ENCODE data around the gene ZAP70. TPM values are rescaled to one million over a fixed set of nuclear protein-coding genes. Genes with fewer than 3 reads are reported as not detected.
"Not testable (repeated sequence)": the region's sequence is repeated elsewhere in the genome, so short reads cannot be mapped to it uniquely, and the experiment has no call there.

ZAP70 gene
- total RNA-seq (1 to 10 TPM; 4.3 to 7.5 TPM), polyA plus RNA-seq (1 to 10 TPM; 1.3 to 2.8 TPM)
- long read RNA-seq, donor 1, partial matches to known transcripts = 1 of 1 reads
- long read RNA-seq, donor 1, other reads (novel, unspliced or antisense) = 0 of 1 reads
- long read RNA-seq, donor 2, partial matches to known transcripts = 1 of 2 reads
- long read RNA-seq, donor 2, other reads (novel, unspliced or antisense) = 1 of 2 reads

DNA sequence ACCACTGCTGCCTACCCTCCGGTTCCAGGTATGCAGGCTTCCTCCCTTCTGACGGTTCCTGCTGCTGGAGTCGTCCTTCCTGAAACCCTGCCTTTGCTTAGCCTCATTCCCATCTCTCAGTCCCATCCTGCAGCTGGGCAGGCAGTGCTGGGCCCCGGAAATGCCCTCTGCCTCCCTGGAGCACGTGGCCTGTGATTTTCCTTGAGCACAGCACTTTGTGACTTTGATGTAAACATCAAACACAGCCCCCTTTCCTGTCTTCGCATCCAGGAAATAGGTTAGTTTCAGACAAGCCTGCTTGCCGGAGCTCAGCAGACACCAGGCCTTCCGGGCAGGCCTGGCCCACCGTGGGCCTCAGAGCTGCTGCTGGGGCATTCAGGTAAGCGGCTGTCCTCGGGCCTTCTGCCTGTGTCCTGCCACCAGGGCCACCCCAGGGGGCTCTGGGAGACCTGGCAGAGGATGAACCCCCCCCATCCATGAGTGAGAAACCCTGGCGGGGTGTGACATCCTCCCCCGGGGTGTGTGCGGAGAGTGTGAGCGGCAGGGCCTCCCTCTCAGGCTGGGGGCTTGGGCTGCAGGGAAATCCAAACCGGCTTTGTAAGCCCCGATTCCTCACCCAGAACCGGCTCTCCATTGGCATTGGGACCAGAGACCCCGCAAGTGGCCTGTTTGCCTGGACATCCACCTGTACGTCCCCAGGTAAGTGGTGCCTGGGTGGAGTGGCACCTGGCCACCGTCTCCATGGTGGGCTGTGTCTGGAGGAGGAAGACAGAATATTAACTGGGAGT is at the start of gene ZAP70:
ZAP70 (plus strand) TSS at position 281 of the 788 bp plus-strand sequence. CDS start 10,461 bp downstream, outside the sequence.
- H3K4me1 ChIP-seq (ENCODE audit: control insufficient read depth in 1 of 2, insufficient read depth in 2 of 2, low read length in 2 of 2) = no peaks in the 10 kb centered on the region
- 86 to 87% methylated on average over 21 of the region's 21 CpGs for WGBS, 2 donors
- DNase-seq = peak in 1 of 2 donors; percentile 51
- ATAC-seq (ENCODE audit: low FRiP score) = no peak
- H3K36me3 ChIP-seq (ENCODE audit: control insufficient read depth in 1 of 2, insufficient read depth in 2 of 2, low read length in 1 of 2) = no peaks in the 10 kb centered on the region
- H3K27me3 ChIP-seq (ENCODE audit: control insufficient read depth in 1 of 2, insufficient read depth in 2 of 2, low read length in 1 of 2) = no peaks in the 10 kb centered on the region
- no peak within 1 kb of the TSS for H3K27ac ChIP-seq (ENCODE audit: low read depth in 1 of 2, low read length in 2 of 2)
- no peak within 1 kb of the TSS for H3K4me3 ChIP-seq (ENCODE audit: low read length in 2 of 2)
- intact Hi-C loops (cut with DNase I) = no loop called here
- no peaks in the 10 kb centered on the region for H3K9me3 ChIP-seq (ENCODE audit: control insufficient read depth, low read length)

DNA sequence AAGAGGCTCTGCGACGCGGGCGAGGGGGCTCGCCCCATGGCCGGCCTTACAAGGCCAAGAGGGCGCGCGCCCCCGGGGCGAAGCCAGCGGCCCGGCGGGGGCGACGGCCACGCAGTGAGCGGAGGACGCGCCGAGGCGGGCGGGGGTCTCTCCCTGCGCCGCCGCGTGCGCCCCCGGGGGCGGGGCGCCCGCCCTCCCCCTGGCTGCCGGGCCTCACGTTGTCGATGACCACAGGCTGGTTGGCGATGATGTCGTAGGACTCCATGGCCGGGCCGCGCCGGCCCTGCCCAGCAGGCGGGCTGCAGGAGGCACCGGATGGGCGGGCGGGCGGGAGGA is 49.8 kb upstream of the ZAP70 start:
- H3K9me3 ChIP-seq (ENCODE audit: control insufficient read depth, low read length) = no peaks in the 10 kb centered on the region
- H3K27me3 ChIP-seq (ENCODE audit: control insufficient read depth in 1 of 2, insufficient read depth in 2 of 2, low read length in 1 of 2) = no peaks in the 10 kb centered on the region
- no peak for ATAC-seq (ENCODE audit: low FRiP score)
- intact Hi-C loops (cut with DNase I) = loop anchor here in 1 of 2 donors (2.0 kb wide), 1 partner anchor 17 kb away; the partner anchor contains the start of gene COX5B
- DNase-seq = no peak
- no peaks in the 10 kb centered on the region for H3K36me3 ChIP-seq (ENCODE audit: control insufficient read depth in 1 of 2, insufficient read depth in 2 of 2, low read length in 1 of 2)
- peak overlapping the region; percentile 80 to 85 for H3K27ac ChIP-seq (ENCODE audit: low read depth in 1 of 2, low read length in 2 of 2)
- WGBS, 2 donors = 0 to 1% methylated on average over 21 to 46 of the region's 46 CpGs
- H3K4me1 ChIP-seq (ENCODE audit: control insufficient read depth in 1 of 2, insufficient read depth in 2 of 2, low read length in 2 of 2) = no peaks in the 10 kb centered on the region
- H3K4me3 ChIP-seq (ENCODE audit: low read length in 2 of 2) = peak overlapping the region; percentile 77 to 81

DNA sequence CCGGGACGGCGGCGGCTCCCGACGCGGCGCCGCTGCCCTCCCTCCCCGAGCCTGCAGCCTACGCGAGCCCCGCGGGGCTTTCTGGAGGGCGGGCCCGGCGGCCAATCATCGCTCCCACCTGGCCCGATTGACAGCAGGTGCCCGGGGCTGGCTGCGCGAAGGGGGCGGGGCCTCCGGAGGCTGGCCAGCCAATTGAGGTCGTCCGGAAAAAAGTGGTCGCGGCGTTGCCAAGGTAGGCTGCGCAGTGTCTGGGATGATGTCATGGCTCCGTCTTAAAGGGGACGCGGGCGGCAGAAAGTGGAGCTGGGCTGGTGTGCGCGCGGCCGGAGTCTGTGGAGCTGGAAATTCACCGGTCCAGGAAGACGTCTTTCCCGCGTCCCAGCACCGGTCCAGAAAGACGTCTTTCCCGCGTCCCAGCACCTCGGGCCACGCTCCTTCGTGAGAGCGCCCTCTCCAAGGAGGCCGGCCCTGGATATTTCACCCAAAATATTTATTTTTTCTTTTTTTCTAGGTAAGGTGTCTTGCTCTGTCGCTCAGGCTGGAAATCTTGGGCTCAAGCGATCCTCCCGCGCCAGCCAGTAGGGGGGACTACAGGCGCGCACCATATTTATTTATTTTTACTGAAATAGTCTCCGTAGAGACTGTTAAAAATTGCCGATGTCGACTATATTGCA is 49.3 kb upstream of the ZAP70 start, which contains the start of gene ACTR1B:
ACTR1B (minus strand) TSS at position 83 of the 674 bp plus-strand sequence. CDS start 154 bp downstream, outside the sequence.
- no peaks in the 10 kb centered on the region for H3K4me1 ChIP-seq (ENCODE audit: control insufficient read depth in 1 of 2, insufficient read depth in 2 of 2, low read length in 2 of 2)
- H3K4me3 ChIP-seq (ENCODE audit: low read length in 2 of 2) = peak within 1 kb of the TSS; percentile 77 to 81
- no peaks in the 10 kb centered on the region for H3K27me3 ChIP-seq (ENCODE audit: control insufficient read depth in 1 of 2, insufficient read depth in 2 of 2, low read length in 1 of 2)
- ATAC-seq (ENCODE audit: low FRiP score) (peak; percentile 97), DNase-seq (peak; percentile 98)
- H3K9me3 ChIP-seq (ENCODE audit: control insufficient read depth, low read length) = no peaks in the 10 kb centered on the region
- H3K27ac ChIP-seq (ENCODE audit: low read depth in 1 of 2, low read length in 2 of 2) = peak within 1 kb of the TSS; percentile 80 to 91
- 0 to 1% methylated on average over 50 to 60 of the region's 60 CpGs for WGBS, 2 donors
- no peaks in the 10 kb centered on the region for H3K36me3 ChIP-seq (ENCODE audit: control insufficient read depth in 1 of 2, insufficient read depth in 2 of 2, low read length in 1 of 2)
- intact Hi-C loops (cut with DNase I) = loop anchor here (1.0 to 2.0 kb wide), 3 partner anchors 17 to 33 kb away; partner anchors contain the start of gene COX5B (in 1 of the 2)

DNA sequence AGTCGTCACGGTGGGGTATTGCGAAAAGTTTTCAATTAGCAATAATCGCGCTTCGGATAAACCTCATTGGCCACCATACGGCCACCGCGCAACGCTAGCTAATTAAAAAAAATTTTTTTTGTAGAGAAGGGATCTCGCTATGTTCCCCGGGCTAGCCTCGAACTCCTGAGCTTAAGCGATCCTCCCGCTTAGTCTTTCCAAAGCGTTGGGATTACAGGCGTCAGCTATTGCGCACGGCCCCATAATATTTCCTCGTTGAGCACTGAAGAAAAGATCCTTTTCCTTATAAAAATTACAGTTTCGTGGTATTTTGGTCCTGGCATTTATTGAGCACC is 48.8 kb upstream of the ZAP70 start:
- H3K4me3 ChIP-seq (ENCODE audit: low read length in 2 of 2) = peak overlapping the region; percentile 59 to 73
- no peaks in the 10 kb centered on the region for H3K4me1 ChIP-seq (ENCODE audit: control insufficient read depth in 1 of 2, insufficient read depth in 2 of 2, low read length in 2 of 2)
- no peaks in the 10 kb centered on the region for H3K9me3 ChIP-seq (ENCODE audit: control insufficient read depth, low read length)
- intact Hi-C loops (cut with DNase I) = loop anchor here in 1 of 2 donors (1.0 kb wide), 2 partner anchors 19 to 33 kb away; no protein-coding TSS in a partner anchor
- H3K27me3 ChIP-seq (ENCODE audit: control insufficient read depth in 1 of 2, insufficient read depth in 2 of 2, low read length in 1 of 2) = no peaks in the 10 kb centered on the region
- DNase-seq (peak in 1 of 2 donors; percentile 74), ATAC-seq (ENCODE audit: low FRiP score) (no peak)
- no peaks in the 10 kb centered on the region for H3K36me3 ChIP-seq (ENCODE audit: control insufficient read depth in 1 of 2, insufficient read depth in 2 of 2, low read length in 1 of 2)
- 4 to 6% methylated on average over 21 of the region's 21 CpGs for WGBS, 2 donors
- H3K27ac ChIP-seq (ENCODE audit: low read depth in 1 of 2, low read length in 2 of 2) = peak overlapping the region in 1 of 2 donors; percentile 72

DNA sequence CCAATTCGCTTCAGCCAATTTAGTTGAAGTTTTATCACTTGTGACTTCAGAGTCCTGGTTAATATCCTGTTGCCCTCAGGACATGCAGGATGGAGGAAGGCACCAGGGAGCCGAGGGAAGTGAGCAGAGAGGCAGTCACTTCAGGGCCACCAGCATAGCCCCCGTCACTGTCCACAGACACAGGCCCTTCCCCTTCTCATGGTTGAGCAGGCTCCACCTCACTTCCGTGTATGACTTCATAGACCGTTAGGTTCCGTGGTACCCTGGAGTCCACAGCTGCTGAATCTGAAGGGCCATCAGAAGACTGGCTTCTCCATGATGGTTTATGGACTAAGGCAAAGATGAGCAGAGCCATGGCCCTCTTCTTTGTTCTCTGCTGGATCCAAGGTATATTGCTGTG is 43.9 kb upstream of the ZAP70 start, which contains the start of gene C2orf92:
C2orf92 (plus strand) TSS at position 266 of the 400 bp plus-strand sequence; CDS start at position 342, 76 bp downstream.
- H3K4me1 ChIP-seq (ENCODE audit: control insufficient read depth in 1 of 2, insufficient read depth in 2 of 2, low read length in 2 of 2) = no peaks in the 10 kb centered on the region
- no peak within 1 kb of the TSS for H3K4me3 ChIP-seq (ENCODE audit: low read length in 2 of 2)
- ATAC-seq (ENCODE audit: low FRiP score) = no peak
- WGBS, 2 donors = 91% methylated on average over 6 of the region's 6 CpGs
- no peaks in the 10 kb centered on the region for H3K36me3 ChIP-seq (ENCODE audit: control insufficient read depth in 1 of 2, insufficient read depth in 2 of 2, low read length in 1 of 2)
- intact Hi-C loops (cut with DNase I) = no loop called here
- H3K9me3 ChIP-seq (ENCODE audit: control insufficient read depth, low read length) = no peaks in the 10 kb centered on the region
- no peaks in the 10 kb centered on the region for H3K27me3 ChIP-seq (ENCODE audit: control insufficient read depth in 1 of 2, insufficient read depth in 2 of 2, low read length in 1 of 2)
- H3K27ac ChIP-seq (ENCODE audit: low read depth in 1 of 2, low read length in 2 of 2) = no peak within 1 kb of the TSS
- DNase-seq = no peak

DNA sequence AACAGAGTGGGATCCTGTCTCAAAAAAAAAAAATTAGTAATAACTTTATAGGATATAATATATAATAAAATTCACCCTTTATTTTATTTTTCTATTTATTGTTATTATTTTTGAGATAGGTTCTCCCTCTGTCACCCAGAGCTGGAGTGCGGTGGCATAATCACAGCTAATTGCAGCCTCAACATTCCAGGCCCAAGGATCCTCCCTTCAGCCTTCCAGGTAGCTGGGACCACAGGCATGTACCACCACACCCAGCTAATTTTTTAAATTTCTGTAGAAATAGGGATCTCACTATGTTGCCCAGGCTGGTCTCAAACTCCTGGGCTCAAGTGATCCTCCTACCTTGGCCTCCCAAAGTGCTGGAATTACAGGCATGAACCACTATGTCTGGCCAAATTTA is 42.9 kb upstream of the ZAP70 start:
- no peaks in the 10 kb centered on the region for H3K9me3 ChIP-seq (ENCODE audit: control insufficient read depth, low read length)

DNA sequence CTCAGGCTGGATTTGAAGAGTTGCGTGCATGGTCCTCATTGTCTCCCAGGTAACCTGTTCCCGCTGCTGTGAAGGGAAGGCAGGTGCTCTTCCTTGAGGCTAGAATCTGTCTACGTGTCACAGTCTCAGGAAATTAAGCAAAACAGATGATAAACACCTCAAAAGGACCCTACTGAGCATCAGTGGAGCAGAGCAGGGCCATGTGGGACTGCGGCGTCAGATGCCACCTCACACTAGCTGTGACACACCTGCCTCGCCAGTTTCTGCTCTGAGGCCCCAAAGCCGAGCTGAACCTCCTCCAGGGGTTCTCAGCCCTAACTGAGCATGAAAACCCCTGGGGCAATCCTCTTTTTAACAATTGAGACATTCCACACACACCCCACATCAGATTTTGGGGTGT is 41.9 kb upstream of the ZAP70 start:
- no peak for ATAC-seq (ENCODE audit: low FRiP score)
- Histone ChIP-seq H3K9me3 (ENCODE audit: control insufficient read depth, low read length) (no peaks in the 10 kb centered on the region), H3K27ac (ENCODE audit: low read depth in 1 of 2, low read length in 2 of 2) (no peak overlapping the region), H3K27me3 (ENCODE audit: control insufficient read depth in 1 of 2, insufficient read depth in 2 of 2, low read length in 1 of 2) (no peaks in the 10 kb centered on the region), H3K4me3 (ENCODE audit: low read length in 2 of 2) (no peak overlapping the region), H3K4me1 (ENCODE audit: control insufficient read depth in 1 of 2, insufficient read depth in 2 of 2, low read length in 2 of 2) (no peaks in the 10 kb centered on the region), H3K36me3 (ENCODE audit: control insufficient read depth in 1 of 2, insufficient read depth in 2 of 2, low read length in 1 of 2) (no peaks in the 10 kb centered on the region)
- peak in 1 of 2 donors; percentile 62 for DNase-seq
- intact Hi-C loops (cut with DNase I) = no loop called here
- 96% methylated on average over 7 of the region's 7 CpGs for WGBS, 2 donors

More for the DNA sequence above, 42.9 kb upstream of the ZAP70 start:
- Histone ChIP-seq H3K4me3 (ENCODE audit: low read length in 2 of 2) (no peak overlapping the region), H3K27ac (ENCODE audit: low read depth in 1 of 2, low read length in 2 of 2) (no peak overlapping the region), H3K36me3 (ENCODE audit: control insufficient read depth in 1 of 2, insufficient read depth in 2 of 2, low read length in 1 of 2) (no peaks in the 10 kb centered on the region), H3K27me3 (ENCODE audit: control insufficient read depth in 1 of 2, insufficient read depth in 2 of 2, low read length in 1 of 2) (no peaks in the 10 kb centered on the region), H3K4me1 (ENCODE audit: control insufficient read depth in 1 of 2, insufficient read depth in 2 of 2, low read length in 2 of 2) (no peaks in the 10 kb centered on the region)
- ATAC-seq (ENCODE audit: low FRiP score) (no peak), DNase-seq (no peak)
- intact Hi-C loops (cut with DNase I) = no loop called here
- 97 to 100% methylated on average over 1 of the region's 1 CpG for WGBS, 2 donors

DNA sequence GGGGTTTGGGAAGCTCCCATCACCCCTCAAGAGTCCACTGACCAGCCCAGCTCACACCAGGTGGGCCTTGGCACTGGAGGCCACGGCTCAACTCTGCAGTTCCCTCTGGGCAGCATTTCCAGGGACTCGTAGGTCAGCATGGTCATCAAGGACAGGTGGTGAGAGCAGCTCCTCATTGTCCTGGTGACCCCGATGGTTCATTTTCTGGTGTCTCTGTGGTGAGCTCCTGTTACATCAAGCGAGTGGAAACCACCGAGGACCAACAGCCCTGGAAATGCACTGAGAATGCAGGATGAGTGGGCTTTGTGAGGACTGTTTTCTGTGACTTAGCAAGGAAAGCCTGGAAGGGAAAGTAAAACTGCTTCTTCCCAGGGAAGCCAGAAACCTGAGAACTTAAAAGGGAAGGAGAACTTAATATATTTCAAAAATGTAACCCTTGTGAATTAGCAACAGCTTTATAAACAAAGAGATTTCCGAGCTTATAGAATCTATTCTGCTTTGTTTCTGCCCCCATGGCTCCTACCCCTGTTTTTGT is 40.7 kb upstream of the ZAP70 start:
- 86 to 88% methylated on average over 5 to 6 of the region's 6 CpGs for WGBS, 2 donors
- H3K4me1 ChIP-seq (ENCODE audit: control insufficient read depth in 1 of 2, insufficient read depth in 2 of 2, low read length in 2 of 2); H3K27ac ChIP-seq (ENCODE audit: low read depth in 1 of 2, low read length in 2 of 2); H3K36me3 ChIP-seq (ENCODE audit: control insufficient read depth in 1 of 2, insufficient read depth in 2 of 2, low read length in 1 of 2); ATAC-seq (ENCODE audit: low FRiP score); H3K4me3 ChIP-seq (ENCODE audit: low read length in 2 of 2); H3K27me3 ChIP-seq (ENCODE audit: control insufficient read depth in 1 of 2, insufficient read depth in 2 of 2, low read length in 1 of 2); intact Hi-C loops (cut with DNase I); H3K9me3 ChIP-seq (ENCODE audit: control insufficient read depth, low read length): not testable (repeated sequence)
- peak in 1 of 2 donors; percentile 41 for DNase-seq

All from aorta (tissue), 5 donors.